Activated CD4-positive, alpha-beta T cell treated with anti-CD3 and anti-CD28 coated beads, Interleukin-10, Interleukin-2, amounts not matched to agents 100 ng/mL and 50 ng/mL, durations not matched to agents 16 hours and 8 hours (primary cell): Measurements from ENCODE around the gene PPP1R9B.

Experiments
- DNase-seq: peaks from one replicate; pipeline ENCODE4 v3.0.0-alpha.2; 2020

The PPP1R9B gene

DNA sequence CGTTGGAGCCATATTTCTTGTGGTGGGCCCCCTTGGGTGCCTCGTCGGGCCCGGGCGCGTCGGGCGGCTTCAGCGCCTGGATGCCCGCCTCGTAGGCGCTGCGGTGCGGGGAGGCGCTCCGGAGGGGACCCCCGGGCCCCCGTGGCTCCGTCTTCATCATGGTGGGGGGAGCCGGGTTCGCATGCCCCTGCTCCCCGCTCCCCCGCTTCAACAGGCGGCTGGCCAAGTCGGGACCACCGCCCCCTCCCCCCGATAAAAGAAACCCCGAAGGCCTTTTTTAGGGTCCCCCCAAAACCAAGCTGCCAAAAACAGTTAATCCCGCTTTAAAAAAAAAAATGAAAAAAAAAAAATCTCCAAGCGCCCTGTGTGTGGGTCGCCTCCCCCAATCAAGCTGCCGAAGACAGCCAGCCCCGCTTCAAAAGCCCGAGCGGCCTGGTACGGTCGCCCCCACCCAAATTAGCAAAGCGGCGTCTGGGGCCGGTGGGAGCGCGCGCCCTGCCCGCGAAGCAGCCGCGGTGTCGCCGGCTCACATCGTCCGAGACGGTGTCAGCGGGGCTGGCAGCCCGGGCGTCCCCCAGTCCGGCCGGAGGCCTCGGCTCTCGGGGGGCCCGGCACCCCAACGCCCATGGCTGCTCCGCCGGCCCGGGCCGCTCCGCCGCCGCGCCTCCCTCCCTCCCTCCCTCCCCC, at the start of gene PPP1R9B:
Gene PPP1R9B (minus strand): TSS at position 324 of the 687 bp plus-strand sequence. CDS start 164 bp downstream, at position 160.
- peak; percentile 23 for DNase-seq

- peak; percentile 67 for DNase-seq
Observed at GRCh38 chr17:50199803-50200456, 49.5 kb upstream of the PPP1R9B start.

- no peak for DNase-seq
Observed at GRCh38 chr17:50199211-50199802, 48.8 kb upstream of the PPP1R9B start.

DNA sequence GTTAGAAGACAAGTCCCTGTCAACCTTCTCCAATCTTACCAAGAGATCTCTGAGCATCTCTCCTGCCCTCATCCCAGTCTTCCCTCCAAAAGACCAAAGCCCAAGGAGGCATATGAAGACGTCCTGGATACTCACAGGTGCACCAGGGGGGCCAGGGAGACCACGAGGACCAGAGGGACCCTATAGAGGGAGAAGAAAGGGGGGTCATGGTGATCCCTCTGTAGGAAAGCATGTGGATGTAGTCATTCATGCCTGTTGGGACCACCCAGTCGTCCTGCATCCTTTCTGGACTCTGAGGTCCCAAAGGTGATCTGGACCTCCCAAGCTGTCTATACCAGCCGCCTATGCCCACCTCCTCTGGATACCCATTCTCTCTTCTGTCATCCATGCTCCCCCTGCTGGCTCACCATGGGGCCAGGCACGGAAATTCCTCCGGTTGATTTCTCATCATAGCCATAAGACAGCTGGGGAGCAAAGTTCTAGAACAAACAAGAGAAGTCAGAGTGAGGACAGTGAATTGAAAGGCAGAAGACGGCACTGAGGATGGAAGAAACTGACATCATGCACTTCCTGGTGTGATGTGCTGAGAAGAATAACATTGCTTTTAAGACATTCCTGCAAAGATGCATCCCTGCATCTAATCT, 47.7 kb upstream of the PPP1R9B start:
- DNase-seq: peak; percentile 62

DNA sequence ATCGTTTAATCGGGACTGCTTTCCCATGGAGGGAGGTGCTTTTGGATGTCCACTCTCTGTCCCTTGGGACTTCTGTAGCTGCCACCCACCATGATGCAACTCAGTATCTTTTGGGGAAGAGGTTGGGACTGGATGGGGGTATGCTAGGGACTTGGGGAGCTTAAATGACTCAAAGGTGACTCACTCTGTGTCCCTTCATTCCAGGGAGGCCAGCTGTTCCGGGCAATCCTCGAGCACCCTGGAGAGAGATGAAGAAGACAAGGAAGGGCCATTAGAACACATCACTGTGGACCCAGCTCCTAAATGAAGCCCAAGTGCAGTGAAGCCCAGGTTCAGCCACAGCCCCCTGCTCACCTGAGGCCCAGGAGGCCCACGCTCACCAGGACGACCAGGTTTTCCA, 46.3 kb upstream of the PPP1R9B start:
- no peak for DNase-seq

DNA sequence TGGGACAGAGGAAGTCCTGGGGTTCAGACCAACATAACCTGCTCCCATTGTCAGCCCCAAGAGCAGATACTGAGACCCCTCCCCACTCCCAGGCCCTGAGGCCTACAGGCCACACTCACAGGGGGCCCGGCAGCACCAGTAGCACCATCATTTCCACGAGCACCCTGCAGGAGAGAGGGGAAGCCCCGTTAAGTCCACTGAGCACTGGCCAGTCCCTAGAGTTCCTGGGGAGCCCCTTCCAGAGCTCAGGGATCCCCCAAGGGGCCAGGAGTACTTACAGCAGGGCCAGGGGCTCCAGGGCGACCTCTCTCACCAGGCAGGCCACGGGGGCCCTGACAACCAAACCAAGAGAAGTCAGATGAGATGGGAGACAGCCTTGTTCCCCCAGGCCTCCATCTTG, 45.6 kb upstream of the PPP1R9B start:
- no peak for DNase-seq

GRCh38 chr17:50194934-50195865, 44.7 kb upstream of the PPP1R9B start:
- no peak for DNase-seq

DNA sequence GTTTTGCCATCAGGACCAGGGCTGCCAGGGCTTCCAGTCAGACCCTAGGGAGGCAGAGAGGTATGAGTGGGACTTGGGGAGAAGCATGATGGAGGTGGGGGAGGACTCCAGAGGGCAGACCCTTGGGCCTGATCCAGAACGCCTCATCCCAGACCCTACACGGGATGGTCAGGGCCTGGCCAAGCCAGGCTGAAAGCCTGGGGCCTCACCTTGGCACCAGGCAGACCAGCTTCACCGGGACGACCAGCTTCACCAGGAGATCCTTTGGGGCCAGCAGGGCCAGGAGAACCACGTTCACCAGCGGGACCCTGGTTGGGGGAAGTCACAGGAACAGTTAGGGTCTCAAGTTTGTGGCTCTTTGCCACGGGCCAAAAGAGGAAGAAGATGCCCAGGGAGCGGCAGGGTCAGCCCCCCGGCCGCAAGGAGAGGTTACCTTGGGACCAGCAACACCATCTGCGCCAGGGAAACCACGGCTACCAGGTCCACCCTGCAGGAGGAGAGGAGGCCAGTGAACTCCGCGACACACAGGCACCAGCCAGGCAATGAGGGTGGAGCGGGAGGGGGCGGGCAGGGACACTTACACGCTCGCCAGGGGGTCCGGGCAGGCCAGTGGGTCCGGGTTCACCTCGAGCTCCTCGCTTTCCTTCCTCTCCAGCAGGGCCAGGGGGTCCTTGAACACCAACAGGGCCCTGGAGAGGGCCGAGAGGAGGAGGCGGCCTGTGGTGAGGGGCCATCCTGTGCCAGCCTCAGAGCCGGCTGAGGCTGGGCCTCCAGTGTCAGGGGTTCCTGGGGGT, 43.9 kb upstream of the PPP1R9B start:
- no peak for DNase-seq

DNA sequence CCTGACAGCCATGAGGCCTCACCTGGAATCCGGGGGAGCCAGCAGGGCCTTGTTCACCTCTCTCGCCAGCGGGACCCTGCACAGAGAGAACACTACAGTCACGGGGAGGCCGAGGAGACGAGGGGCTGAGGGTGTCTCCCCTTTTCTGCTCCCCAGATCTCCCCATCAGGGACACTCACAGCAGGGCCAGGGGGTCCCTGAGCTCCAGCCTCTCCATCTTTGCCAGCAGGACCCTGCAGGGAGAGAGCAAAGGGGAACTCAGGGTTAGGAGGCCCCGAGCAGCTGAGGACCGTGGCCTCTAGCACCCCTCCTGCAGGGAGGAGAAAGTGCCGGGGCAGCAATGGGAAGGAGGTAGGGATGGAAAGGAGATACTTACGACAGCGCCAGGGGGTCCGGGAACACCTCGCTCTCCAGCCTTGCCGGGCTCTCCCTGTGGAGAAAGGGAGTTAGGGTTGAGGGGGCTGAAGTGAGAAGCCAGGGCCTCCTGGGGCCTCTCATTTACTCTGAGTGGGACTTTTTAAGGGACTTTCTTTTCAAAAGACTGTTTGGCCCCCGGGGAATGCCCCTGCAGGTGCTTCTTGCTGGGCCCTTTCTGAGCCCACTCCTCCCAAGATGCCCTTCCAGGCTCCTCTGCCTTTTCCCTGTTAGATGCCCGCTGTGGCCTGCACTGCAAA, 42.3 kb upstream of the PPP1R9B start:
- no peak for DNase-seq

DNA sequence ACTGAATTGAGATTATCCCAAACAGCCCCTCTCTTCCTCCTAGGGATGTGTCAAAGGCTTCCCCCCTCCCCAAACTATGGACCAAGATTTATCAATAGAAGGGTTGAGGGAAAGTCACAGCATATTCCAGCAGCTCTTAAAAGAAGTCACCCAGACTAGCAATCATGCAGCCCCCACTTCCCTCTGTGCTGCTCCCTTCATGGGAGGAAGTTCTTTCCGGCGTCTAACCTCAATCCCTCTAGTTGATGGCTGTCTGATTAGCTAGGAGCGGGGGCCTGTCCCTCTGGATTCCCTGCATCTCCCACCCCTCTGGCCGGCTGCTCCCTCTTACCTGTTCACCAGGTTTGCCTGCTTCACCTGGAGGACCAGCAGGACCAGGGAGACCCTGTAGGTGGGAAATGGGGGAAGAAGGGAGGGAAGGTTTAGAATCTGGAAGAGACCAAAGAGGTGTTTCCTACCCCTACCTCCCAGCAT, 41.7 kb upstream of the PPP1R9B start:
- no peak for DNase-seq

DNA sequence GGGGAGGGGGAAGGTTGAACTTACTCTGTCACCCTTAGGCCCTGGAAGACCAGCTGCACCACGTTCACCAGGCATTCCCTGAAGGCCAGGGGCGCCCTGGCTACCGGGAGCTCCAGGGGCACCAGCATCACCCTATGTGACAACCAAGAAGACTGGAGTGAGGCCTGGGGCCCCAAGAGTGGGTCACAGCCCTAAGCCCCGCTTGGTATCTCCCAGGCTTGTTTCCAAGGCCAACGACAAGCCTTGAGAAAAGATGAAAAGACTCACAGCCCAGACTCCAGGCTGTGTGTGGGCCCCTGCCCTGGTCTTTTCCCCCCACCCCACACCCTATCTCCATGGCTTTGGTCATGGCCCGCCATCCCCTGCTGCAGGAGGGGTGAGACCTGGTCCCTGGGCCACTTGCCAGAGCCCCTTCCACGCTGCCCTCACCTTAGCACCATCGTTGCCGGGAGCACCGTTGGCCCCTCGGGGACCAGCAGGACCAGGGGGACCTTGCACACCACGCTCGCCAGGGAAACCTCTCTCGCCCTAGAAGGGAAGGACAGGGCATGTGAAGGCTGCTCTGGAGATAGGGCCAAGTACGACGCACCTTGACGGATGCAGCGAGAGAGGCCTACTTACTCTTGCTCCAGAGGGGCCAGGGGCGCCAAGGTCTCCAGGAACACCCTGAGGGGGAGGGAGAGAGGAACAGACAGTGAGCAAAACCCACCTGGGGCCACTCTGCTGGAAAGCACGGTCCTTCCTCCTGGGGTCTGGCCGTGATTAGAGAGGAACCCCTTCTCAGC, 41.1 kb upstream of the PPP1R9B start:
- no peak for DNase-seq

DNA sequence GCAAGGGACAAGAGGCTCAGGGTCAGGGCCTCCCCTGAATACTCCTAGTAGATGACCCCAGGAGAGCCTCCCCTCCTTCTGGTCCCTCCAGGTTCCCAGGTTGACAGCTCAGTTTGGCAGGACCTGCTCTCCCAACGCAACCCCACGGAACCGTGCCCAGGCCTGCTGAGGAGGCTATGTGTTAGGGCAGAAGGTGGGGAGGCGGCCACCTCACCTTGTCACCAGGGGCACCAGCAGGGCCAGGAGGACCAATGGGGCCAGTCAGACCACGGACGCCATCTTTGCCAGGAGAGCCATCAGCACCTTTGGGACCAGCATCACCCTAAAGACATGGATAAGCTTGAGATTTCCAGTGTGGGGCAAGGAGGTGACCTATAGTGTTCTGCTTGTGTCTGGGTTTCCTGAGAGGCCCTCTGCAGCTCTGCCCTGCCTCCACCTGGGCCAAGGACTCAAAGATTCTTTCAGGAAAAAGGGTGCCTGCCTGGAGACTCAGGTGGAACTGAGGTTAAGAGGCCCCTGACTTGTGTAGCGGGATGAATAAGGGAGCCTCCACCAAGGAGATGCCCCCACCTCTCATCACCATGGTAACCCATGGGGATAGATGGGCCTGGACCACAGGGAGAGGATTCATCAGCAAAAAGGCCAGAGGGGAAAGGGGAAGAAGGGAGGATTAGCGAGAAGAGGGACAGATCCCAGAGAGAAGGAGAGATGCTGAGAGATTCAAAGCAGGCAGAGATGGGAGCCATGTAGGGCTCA, 40.3 kb upstream of the PPP1R9B start:
- DNase-seq: no peak

DNA sequence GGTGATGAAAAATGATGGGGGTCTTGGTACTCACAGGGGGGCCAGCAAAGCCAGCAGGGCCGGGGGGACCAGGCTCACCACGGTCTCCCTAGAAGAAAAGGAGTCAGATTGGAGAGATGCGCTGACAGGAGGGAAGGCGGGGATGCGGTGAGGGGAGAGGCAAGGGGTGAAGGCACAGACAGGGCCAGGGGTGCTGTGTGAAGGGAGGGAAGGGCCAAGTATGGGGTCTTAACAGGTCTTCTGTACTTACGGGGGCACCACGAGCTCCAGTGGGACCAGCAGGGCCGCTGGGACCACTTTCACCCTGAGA, 39.8 kb upstream of the PPP1R9B start:
- no peak for DNase-seq

DNA sequence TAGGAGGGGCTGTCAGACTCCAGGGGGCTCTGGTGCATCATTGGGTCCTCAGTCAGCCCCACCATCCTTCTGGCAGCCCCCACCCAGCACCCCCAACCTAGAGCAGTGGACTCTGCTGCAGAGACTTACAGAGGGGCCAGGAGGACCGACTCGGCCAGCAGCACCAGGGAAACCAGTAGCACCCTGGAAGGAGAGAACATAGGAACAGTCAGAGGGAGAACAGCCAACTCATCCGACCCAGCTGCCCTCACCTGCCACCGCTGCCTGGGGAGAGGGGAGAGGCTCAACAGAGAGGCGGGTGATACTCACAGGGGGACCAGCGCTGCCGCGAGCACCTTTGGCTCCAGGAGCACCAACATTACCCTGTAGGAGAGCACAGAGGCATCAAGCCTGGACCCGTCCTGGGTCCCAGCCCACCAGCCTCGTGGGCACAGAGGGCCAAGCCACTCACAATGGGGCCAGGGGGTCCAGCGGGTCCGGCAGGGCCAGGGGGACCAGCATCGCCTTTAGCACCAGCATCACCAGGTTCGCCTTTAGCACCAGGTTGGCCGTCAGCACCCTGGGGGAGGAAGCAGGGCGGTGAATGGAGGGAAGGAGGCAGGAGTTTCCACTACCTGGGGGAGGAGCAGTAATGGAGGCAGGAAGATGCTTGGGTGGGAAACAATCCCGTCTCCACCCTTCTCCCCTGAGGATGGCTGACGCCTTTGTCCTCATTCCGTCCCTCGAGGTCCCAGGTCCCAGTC, 39.2 kb upstream of the PPP1R9B start:
- DNase-seq: no peak

GRCh38 chr17:50188921-50189549, 38.6 kb upstream of the PPP1R9B start:
- DNase-seq: no peak

DNA sequence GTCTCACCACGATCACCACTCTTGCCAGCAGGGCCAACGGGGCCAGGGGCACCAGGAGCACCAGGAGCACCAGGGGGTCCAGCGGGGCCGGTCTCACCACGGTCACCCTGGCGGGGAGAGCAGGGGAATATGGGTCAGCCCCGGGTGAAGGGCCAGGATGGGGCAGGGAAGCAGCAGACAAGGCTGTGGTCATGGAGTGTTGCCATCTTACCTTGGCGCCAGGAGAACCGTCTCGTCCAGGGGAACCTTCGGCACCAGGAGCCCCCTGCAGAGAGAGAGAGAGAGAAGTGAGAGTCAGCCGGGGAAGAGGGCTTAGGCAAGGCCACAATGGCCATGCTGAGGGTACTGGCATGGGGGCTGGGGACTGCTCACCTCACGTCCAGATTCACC, 38.0 kb upstream of the PPP1R9B start:
- no peak for DNase-seq

DNA sequence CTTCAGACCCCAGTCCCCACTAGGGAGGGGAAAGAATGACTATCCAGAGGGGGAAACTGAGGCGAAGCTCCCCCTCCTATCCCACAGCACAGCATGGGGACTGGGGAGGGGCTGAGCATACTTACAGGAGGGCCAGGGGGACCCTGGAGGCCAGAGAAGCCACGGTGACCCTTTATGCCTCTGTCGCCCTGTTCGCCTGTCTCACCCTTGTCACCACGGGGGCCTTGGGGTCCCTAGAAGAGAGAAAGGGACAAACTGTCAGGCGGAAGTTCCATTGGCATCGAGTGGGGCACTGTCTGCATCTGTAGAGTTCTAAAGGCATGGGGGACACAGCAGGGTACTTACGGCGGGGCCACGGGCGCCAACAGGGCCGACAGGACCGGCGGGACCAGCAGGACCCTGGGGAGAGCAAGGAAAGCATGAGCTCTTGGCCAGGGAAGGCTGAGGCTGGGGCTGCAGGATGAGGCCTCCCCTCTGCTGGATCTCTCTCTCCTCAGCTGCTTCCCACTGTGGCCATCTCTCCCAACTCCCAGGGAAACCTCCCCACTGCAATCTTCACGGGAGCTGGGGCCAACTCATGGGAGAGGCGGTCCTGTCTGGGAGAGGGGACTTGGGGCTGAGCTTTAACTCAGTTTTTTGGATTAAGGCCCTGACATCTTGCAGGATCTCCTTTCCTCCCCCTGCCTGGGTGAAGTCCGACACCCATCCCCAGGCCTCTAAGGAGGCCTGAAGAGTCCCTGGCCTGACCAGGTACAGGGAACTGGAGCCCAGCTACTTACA, 37.5 kb upstream of the PPP1R9B start:
- DNase-seq: no peak

- DNase-seq: no peak
Observed at GRCh38 chr17:50187394-50187725, 36.9 kb upstream of the PPP1R9B start.
